Embryonic facial prominence (tissue), 1 donor: ENCODE results near the gene UGT1A6.
"Not testable (repeated sequence)": the region's sequence is repeated elsewhere in the genome, so short reads cannot be mapped to it uniquely, and the experiment has no call there.

Experiments
- DNase-seq: peaks from one replicate; pipeline ENCODE4 v3.0.0-alpha.2; 2016; ENCODE audit errors: extremely low spot score

UGT1A6 gene

DNA sequence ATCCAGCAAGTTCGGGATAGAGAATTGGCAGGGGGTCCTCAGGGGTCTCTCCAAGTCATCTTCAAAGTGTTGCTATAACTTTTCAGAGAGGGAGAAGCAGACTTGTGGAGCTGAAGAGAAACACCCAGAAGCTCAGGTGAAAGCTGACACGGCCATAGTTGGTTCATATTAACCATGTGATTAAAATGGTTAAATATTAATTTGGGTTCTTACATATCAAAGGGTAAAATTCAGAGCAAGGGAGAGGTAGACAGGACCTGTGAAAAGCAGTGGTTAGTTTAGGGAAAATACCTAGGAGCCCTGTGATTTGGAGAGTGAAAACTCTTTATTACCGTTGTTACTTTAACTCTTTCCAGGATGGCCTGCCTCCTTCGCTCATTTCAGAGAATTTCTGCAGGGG lies at the start of gene UGT1A6:
TSS of gene UGT1A6 (plus strand) at position 243 of the 400 bp plus-strand sequence. CDS start at position 358, 115 bp downstream.
- DNase-seq: no peak

DNA sequence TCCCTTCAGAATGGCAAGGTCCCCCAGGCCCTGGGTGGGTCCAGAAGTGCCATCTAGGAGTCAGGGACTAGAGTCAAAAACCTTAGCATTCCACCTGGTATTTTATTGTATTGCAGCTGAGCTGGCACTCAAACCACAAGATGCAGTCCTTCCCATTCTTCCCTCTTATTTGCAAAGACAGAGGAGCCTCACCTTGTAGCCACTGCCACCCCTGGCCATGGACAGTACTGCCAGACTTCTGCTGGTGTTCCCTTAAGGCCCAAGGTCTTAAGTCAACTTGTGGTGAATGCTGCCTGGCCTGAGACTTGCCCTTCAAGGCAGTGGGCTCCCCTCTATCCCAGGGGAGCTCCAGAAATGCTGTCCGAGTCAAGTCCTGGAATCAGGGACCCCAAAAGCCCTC lies 49.6 kb upstream of the UGT1A6 start:
- DNase-seq: no peak

DNA sequence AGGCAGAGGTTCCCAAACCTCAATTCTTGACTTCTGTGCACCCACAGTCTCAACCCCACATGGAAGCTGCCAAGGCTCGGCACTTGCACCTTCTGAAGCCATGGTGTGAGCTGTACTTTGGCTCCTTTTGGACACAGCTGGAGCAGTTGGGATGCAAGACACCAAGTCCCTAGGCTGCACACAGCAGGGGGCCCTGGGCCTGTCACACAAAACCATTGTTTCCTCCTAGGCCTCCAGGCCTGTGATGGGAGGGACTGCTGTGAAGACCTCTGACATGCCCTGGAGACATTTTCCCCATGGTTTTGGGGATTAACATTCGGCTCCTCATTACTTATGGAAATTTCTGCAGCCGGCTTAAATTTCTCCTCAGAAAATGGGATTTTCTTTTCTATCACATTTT lies 46.7 kb upstream of the UGT1A6 start:
- DNase-seq: not testable (repeated sequence)

DNA sequence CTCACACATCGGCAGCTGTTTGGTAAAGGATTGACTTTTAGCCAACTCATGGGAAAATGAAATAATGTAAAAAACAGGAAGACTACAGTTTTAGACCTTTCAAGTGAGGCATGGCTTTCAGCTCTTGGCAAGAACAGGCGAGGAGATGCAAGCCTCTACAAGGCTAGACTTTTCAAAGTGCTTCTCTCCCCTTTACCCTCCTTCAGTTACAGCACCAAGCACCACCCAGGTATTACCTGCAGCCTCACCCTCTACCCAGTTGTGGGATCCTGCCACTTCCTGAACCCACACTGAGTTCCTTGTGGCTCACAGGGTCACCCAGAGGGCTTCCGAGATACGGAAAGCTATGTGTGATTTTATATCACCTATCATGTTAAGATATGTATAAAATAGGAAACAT lies 41.7 kb upstream of the UGT1A6 start:
- DNase-seq: no peak

DNA sequence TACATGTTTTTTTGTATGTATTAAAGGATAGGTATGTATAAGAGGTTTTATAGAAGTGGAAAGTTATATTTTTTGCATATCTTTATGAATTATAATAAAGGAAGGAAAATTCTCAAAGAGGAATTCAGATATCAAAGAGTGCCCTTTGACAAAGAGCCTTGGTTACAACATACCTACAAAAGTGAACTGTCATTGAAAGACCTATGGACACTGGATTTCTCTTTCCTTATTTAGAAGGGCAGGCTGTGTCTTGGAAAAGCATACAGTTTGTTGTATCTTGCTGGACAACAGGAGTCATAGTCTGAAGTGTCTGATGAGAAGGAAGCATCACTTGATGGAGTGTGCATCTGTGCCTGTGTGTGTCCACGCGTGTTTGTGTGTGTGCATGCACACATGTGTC lies 41.3 kb upstream of the UGT1A6 start:
- no peak for DNase-seq

DNA sequence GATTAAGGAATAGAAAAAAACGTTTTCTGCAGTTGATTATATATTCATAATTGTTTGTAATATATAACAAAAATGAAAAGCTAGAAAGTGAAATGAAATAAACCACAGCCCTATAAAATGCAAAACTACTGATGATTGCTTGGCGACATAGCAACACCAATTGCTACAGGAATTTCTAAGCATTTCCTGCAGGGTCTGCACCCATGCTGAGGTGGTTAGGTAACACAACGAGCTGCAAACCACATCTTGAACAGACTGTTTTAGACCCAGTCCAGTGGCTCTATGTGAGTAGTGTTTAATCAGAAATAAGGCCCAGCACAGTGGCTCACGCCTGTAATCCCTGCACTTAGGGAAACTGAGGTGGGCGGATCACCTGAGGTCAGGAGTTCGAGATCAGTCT lies 38.2 kb upstream of the UGT1A6 start:
- no peak for DNase-seq

DNA sequence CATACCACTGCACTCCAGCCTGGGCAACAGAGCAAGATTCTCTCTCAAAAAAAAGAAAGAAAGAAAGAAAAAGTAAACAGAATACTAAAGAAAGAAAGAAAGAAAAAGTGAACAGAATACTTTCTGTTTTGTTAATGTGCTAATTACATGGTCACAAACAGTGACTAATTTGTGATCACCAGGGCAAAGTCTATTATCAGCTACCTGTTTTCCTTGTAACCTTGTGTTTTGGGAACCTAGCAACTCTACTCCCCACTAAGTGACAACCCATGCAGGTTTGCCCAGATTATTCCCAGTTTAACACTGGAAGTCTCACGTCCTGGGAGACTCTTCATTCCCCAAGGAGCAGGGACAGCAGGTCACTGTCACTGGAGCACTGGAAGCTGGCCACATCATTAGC lies 37.6 kb upstream of the UGT1A6 start:
- no peak for DNase-seq

DNA sequence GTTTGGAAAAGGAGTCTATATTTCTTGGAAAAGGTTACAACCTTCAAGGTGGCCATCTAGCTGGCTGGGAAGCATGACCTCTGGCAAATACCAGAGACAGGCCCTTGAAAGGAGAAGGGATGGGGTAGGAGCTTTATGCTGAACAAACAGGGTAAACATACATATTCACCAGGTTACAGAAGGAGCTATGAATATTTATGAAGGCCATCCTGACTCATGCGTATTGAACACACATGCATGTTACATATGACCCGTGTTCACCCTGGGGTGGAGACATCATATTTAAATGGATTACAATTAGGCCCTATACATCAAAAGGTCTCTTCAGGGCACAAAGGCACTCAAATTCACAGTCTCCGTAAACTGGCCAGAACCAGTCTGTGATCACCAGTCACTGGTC lies 36.7 kb upstream of the UGT1A6 start:
- not testable (repeated sequence) for DNase-seq

DNA sequence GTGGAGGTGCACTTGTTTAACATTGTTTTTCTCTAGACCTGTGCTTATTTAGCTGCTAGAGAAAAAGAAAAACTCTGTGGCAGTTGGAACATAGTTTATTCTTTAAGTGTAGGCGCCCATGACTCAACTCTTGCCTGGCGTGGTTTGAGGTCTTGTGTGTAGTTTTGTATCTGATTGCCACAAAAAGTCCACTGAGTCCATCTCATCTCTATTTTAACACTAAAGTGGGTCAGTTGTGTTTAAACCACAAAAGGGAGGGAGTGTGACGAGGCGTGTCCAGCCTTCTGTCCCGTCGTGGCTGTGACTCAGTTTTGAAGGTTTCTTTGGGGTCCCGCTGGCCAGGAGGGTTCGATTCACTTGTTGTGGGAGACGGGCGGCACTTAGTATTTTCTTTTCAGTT lies 36.2 kb upstream of the UGT1A6 start:
- DNase-seq: no peak

DNA sequence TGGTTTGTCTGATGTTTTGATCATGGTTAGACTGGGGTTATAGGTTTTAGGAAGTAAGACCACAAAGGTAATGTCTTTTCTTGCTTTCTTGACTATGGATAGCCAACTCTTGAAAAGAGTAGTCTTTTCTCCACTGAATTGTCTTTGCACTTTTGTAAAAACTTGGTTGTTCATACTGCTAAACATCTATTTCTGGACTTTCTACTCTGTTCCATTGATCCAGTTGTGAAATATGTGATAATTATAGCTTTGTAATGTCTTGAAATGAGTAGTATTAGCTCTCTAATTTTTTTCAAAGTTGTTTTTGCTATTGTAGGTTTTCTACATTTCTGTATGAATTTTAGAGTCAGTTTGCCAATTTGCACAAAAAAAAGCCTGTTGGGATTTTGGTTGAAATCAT lies 34.1 kb upstream of the UGT1A6 start:
- DNase-seq: no peak

DNA sequence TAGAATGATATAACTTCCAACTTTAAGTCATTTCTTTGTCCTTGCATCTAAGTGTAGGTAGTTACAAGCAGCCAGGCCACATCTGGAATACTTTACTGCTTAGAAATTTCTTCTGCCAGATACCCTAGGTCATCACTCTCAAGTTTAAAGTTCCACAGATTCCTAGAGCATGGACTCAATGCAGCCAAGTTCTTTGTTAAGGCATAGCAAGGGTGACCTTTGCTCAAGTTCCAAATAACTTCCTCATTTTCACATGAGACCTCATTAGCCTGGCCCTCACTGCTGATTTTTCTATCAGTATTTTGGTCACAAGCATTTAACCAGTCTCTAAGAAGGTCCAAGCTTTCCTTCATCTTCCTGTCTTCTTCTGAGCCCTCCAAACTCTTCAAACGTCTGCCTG lies 28.8 kb upstream of the UGT1A6 start:
- DNase-seq: no peak

DNA sequence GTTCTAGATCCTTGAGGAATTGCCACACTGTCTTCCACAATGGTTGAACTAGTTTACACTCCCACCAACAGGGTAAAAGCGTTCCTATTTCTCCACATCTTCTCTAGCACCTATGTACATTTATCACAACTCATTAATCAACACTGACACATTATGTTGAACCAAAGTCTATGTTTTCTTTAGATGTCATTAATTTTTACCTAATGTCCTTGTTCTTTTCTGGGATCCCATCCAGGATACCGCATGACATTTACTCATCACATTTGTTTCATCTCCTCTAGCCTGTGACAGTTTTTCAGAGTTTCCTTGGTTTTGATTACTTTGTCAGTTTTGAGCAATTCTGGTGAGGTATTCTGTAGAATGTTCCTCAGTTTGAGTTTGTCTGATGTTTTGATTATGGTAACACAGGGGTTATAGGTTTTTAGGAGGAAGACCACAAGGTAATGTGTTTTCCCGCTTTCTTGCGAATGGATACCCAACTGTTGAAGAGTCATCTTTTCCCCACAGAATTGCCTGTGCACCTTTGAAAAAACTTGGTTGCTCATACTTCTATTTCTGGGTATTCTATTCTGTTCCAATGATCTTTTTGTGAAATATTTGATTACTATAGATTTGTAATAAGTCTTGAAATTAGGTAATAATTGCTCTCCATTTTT lies 24.0 kb upstream of the UGT1A6 start:
- DNase-seq: no peak

DNA sequence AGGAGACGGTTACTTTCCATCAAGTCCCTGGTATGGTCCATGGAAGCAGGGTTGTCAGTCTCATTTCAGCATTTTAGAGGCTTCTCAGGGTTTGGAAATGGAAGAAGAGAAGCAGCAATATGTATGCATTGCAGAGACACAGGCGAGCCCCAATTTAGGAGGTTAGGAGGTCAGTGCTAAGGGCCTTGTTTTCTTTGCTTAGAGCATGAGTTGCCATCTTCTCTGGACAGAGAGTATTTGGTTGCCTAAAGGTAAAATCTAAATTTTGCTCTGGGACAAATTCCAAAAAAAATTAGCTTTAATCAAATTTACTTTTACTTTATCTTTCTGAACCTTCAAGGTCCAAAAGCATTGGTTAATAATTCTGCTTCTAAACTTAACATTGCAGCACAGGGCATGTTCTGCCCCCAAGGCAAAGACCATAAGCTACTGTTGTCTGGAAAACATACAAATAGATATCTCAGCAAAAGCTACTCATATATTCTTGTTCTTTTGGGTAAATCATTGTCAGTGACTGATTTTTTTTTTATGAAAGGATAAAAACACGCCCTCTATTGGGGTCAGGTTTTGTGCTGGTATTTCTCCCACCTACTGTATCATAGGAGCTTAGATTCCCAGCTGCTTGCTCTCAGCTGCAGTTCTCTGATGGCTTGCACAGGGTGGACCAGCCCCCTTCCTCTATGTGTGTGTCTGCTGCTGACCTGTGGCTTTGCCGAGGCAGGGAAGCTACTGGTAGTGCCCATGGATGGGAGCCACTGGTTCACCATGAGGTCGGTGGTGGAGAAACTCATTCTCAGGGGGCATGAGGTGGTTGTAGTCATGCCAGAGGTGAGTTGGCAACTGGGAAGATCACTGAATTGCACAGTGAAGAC lies 21.2 kb upstream of the UGT1A6 start, which contains the start of gene UGT1A9:
TSS of gene UGT1A9 (plus strand) at position 609 of the 872 bp plus-strand sequence. CDS start at position 646, 37 bp downstream.
- no peak for DNase-seq

DNA sequence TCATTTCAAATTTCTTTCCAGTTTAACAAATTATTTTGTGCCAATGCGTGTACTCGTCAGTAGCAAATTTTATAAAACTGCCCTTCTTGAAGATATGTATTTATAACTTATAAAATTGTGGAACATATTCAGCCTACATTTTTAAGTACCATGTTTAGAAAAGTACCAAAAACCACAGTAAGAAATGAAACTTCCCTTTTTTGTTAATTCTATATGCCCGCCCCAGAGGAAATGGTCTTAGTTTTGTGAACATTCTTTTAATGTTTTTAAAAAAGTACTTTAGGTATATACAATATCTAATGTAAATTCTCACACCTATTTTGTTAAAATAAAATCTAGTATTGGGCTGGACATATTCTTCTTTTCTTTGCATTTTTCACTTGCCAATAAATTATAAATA lies 19.8 kb upstream of the UGT1A6 start:
- no peak for DNase-seq

DNA sequence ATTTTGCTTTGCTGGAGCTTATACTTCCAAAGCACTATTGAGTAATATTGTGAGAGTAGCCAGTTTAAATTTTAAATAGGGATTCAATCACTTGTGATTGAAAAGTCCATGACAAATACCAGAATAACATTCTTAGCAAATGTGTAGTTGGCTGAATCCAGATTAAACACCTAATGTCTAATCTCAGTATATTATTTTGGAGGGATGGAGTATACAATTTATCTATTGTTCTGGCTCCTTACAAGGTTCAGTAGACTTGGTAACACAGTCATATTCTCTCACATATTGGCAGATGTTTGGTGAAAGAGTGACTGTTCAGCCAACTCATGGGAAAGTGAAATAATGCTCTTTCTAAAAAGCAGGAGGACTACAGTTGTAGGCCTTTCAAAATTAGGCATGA lies 18.8 kb upstream of the UGT1A6 start:
- DNase-seq: no peak

DNA sequence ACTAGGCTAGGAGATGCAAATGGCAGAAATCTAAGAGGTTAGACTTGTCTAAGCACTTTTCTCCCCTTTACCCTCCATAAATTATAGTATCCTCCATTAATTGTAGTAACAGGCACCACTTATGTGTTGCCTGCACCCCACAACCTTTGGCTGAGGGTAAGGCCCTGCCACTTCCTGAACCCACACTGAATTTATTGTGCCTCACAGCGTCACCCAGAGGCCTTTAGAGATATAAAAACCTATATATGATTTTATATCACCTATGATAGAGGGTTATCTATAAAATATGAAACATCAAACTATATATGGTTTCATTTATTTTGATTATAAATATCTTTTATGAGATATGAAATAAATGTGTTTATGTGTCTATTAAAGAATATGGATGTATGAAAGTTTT lies 18.4 kb upstream of the UGT1A6 start:
- no peak for DNase-seq

DNA sequence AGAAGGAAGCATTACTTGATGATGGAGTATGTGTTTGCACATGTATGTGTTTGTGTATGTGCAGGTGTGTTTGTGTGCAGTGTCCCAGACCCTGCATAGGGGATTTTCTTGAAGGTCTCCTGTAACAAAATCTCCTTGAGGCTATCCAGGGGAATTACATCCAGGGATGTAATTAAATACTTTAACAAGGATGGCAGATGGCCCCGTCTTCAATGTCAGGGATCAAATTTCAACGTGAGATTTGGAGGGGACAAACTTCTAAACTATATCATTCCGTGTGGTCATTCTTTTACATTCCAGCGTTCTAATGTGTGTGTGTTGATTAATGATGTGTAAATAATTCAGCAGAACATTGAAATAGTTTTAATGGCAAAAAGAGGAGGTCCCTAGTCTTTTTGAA lies 17.7 kb upstream of the UGT1A6 start:
- DNase-seq: no peak

DNA sequence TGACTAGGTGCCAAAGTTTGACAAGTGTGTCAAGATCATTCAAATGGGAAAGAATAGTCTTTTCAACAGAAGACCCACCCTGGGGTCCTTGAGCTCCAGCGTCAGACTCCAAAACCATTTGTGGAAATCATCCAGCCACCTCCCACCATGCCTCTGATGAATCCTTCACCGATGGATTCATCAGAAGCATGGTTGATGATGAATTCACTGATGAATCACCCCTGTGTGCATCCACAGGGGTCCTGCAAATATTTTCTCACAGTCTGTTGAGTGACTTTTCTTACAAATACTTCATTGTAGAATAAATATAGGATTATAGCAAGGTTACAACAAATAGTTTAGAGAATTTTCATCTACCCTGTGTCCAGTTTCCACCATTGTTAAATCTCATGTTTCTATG lies 16.6 kb upstream of the UGT1A6 start:
- no peak for DNase-seq

DNA sequence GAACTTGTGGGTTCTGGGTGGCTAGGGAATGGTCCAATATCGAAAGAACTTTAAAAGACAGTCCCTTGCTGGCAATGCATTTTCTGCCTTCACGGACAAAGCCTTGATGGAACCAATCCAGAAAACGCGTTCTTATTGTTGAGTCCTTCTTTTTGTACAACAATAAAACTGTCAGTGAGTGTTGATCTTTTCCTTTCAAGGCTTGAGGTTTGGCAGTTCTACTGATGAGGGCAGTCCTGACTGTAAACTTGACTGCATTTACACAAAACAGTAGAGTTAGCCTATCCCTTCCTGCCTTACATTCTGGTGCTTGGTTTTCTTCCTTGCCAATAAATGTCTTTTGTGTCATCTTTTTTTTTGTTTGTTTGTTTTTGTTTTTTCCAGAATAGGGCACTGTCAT lies 13.5 kb upstream of the UGT1A6 start:
- no peak for DNase-seq

DNA sequence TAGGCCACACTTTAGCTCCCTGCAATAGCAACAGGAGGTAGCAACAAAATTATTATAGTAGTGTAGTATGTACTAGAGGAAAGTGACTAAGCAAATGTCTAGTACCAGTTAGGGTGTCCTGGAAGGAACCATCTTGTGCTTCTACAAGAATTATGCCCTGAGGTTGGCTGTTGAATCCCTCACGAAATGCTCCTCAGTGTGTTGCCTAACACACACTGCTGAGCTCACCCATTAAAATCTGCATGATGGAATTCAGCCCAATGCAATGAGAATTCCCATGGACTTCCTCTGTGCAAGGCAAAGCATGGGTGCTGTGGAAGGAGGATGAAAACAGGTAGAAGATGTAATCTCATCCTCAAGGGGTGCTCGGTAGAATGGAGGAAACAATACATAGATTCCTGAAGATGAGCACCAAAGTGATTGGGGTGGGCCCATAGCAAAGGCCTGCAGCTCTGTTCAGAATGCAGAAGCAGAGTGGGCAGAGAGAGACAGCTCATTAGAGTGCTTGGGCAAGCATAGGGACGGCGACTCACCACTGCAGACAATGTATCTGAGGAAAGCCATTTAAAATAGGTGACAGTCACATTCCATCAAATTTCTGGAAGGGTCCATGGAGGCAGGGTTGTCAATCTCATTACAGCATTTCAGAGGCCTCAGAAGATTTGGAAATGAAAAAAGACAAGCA lies 12.2 kb upstream of the UGT1A6 start:
- DNase-seq: no peak

DNA sequence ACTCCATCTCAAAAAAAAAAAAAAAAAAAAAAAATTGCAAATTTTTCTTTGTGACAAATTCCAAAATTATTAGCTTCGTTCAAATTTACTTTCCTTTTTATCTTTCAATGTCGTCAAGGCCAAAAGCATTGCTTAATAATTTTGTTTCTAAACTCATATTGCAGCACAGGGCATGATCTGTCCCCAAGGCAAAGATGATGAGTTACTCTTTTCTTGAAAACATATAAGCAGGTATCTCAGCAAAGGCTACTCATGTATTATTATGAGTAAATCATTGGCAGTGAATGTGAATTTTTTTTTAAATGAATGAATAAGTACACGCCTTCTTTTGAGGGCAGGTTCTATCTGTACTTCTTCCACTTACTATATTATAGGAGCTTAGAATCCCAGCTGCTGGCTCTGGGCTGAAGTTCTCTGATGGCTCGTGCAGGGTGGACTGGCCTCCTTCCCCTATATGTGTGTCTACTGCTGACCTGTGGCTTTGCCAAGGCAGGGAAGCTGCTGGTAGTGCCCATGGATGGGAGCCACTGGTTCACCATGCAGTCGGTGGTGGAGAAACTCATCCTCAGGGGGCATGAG lies 11.1 kb upstream of the UGT1A6 start, which contains the start of gene UGT1A7:
TSS of gene UGT1A7 (plus strand) at position 381 of the 579 bp plus-strand sequence. CDS start at position 418, 37 bp downstream.
- DNase-seq: no peak

DNA sequence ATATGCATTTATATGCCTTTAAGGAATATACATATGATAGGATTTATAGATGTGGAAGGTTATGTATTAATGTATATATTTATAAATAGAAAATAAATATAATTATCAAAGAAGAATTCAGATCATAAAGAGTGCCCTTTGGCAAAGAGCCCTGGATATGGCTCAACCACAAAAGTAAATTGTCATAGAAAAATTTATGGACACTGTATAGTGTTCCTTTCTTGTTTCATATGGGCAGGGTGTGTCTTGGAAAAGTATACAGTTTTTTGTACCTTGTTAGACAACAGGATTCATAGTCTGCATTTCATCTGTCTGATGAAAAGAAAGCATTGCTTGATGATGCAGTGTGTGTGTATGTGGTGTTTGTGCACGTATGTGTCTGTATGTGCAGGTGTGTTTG lies 8.1 kb upstream of the UGT1A6 start:
- no peak for DNase-seq
